ENCODE data around the gene CIRBP.

Gene CIRBP

GRCh38 chr19:1272423-1273262 lies 3.5 kb downstream of the CIRBP start:
- TF ChIP-seq USF1 (IDR thresholded peaks at IDR 0.05) (no peak), FOXM1 (IDR thresholded peaks at IDR 0.05; ENCODE audit: borderline replicate concordance, low read depth) (no peak), TCF12 (IDR thresholded peaks at IDR 0.05; ENCODE audit: low read depth) (no peak), REST (IDR thresholded peaks at IDR 0.05; ENCODE audit: low read depth) (no peak), CEBPB (IDR thresholded peaks at IDR 0.05) (no peak), TEAD4 (IDR thresholded peaks at IDR 0.05) (no peak), ZBTB7A (IDR thresholded peaks at IDR 0.05; ENCODE audit: low read depth) (no peak), NFIC (IDR thresholded peaks at IDR 0.05) (no peak), RAD21 (IDR thresholded peaks at IDR 0.05; ENCODE audit: low read depth) (no peak), YY1 (IDR thresholded peaks at IDR 0.05; ENCODE audit: low read depth) (no peak), MAX (IDR thresholded peaks at IDR 0.05) (no peak), EGR1 (IDR thresholded peaks at IDR 0.05) (no peak), CREB1 (IDR thresholded peaks at IDR 0.05; ENCODE audit: low read depth) (no peak), TAF1 (IDR thresholded peaks at IDR 0.05; ENCODE audit: low read depth) (no peak), EP300 (IDR thresholded peaks at IDR 0.05; ENCODE audit: borderline replicate concordance) (no peak)

- TF ChIP-seq EGR1 (IDR thresholded peaks at IDR 0.05) (no peak), REST (IDR thresholded peaks at IDR 0.05; ENCODE audit: low read depth) (no peak), TCF12 (IDR thresholded peaks at IDR 0.05; ENCODE audit: low read depth) (no peak), CEBPB (IDR thresholded peaks at IDR 0.05) (no peak), TEAD4 (IDR thresholded peaks at IDR 0.05) (no peak), MAX (IDR thresholded peaks at IDR 0.05) (no peak), TAF1 (IDR thresholded peaks at IDR 0.05; ENCODE audit: low read depth) (no peak), USF1 (IDR thresholded peaks at IDR 0.05) (no peak), YY1 (IDR thresholded peaks at IDR 0.05; ENCODE audit: low read depth) (no peak), EP300 (IDR thresholded peaks at IDR 0.05; ENCODE audit: borderline replicate concordance) (no peak), RAD21 (IDR thresholded peaks at IDR 0.05; ENCODE audit: low read depth) (no peak), ZBTB7A (IDR thresholded peaks at IDR 0.05; ENCODE audit: low read depth) (no peak), NFIC (IDR thresholded peaks at IDR 0.05) (no peak), FOXM1 (IDR thresholded peaks at IDR 0.05; ENCODE audit: borderline replicate concordance, low read depth) (no peak), CREB1 (IDR thresholded peaks at IDR 0.05; ENCODE audit: low read depth) (no peak)
These were observed 4.3 kb downstream of the CIRBP start for GRCh38 chr19:1273263-1274041.

GRCh38 chr19:1274081-1274851 lies 5.1 kb downstream of the CIRBP start:
- no peak for TF ChIP-seq TEAD4 (IDR thresholded peaks at IDR 0.05)
- TF ChIP-seq REST (IDR thresholded peaks at IDR 0.05; ENCODE audit: low read depth) = no peak
- TF ChIP-seq CEBPB (IDR thresholded peaks at IDR 0.05) = no peak
- no peak for TF ChIP-seq ZBTB7A (IDR thresholded peaks at IDR 0.05; ENCODE audit: low read depth)
- no peak for TF ChIP-seq TAF1 (IDR thresholded peaks at IDR 0.05; ENCODE audit: low read depth)
- TF ChIP-seq USF1 (IDR thresholded peaks at IDR 0.05) = no peak

Measured in Ishikawa (cell line).